AG08395 (cell line): ENCODE data around the gene FAM98A.

Experiments
- DNase-seq: peaks from one replicate; pipeline ENCODE4 v3.0.0; 2012; ENCODE audit warnings: mixed read lengths, low spot score

FAM98A gene

GRCh38 chr2:33599175-33599942 is at the start of gene FAM98A:
FAM98A (minus strand) TSS chr2:33599299; CDS start chr2:33599221, 78 bp downstream.
- DNase-seq = peak; percentile 99

GRCh38 chr2:33645861-33646260 is 46.8 kb upstream of the FAM98A start:
- DNase-seq = no peak

- no peak for DNase-seq
Observed at GRCh38 chr2:33644215-33644614, 45.1 kb upstream of the FAM98A start.

GRCh38 chr2:33636001-33636400 is 36.9 kb upstream of the FAM98A start:
- no peak for DNase-seq

- no peak for DNase-seq
Observed at GRCh38 chr2:33634261-33634910, 35.3 kb upstream of the FAM98A start.

- no peak for DNase-seq
Observed at GRCh38 chr2:33633315-33633714, 34.2 kb upstream of the FAM98A start.

GRCh38 chr2:33632831-33633230 is 33.7 kb upstream of the FAM98A start:
- DNase-seq = no peak

- no peak for DNase-seq
Observed at GRCh38 chr2:33628031-33628827, 29.1 kb upstream of the FAM98A start.

GRCh38 chr2:33619028-33619427 is 19.9 kb upstream of the FAM98A start:
- no peak for DNase-seq

- no peak for DNase-seq
Observed at GRCh38 chr2:33617989-33618388, 18.9 kb upstream of the FAM98A start.

GRCh38 chr2:33617401-33617800 is 18.3 kb upstream of the FAM98A start:
- DNase-seq = no peak

GRCh38 chr2:33616873-33617272 is 17.8 kb upstream of the FAM98A start:
- DNase-seq = no peak

GRCh38 chr2:33614190-33614589 is 15.1 kb upstream of the FAM98A start:
- no peak for DNase-seq

GRCh38 chr2:33607905-33608304 is 8.8 kb upstream of the FAM98A start:
- DNase-seq = no peak

- no peak for DNase-seq
Observed at GRCh38 chr2:33607251-33607721, 8.2 kb upstream of the FAM98A start.

- DNase-seq = no peak
Observed at GRCh38 chr2:33606622-33607021, 7.5 kb upstream of the FAM98A start.

- DNase-seq = no peak
Observed at GRCh38 chr2:33606100-33606499, 7.0 kb upstream of the FAM98A start.

GRCh38 chr2:33605056-33605455 is 6.0 kb upstream of the FAM98A start:
- DNase-seq = no peak

- DNase-seq = no peak
Observed at GRCh38 chr2:33603416-33603815, 4.3 kb upstream of the FAM98A start.

- DNase-seq = peak; percentile 54
Observed at GRCh38 chr2:33602201-33602830, 3.2 kb upstream of the FAM98A start.

- DNase-seq = no peak
Observed at GRCh38 chr2:33599943-33600192, 769 bp upstream of the FAM98A start.

- peak; percentile 27 for DNase-seq
Observed at GRCh38 chr2:33598561-33599174, 431 bp downstream of the FAM98A start.
